Uterus (tissue), 4 donors: ENCODE measurements around the gene ONECUT1. TPM values are rescaled to one million over a fixed set of nuclear protein-coding genes. Genes with fewer than 3 reads are reported as not detected.

ENCODE experiments used
- DNase-seq, 2 donors: peaks; one replicate each; pipeline ENCODE4 v3.0.0-alpha.2; 2019 to 2020
- H3K27ac ChIP-seq, 2 donors: fragments of 200-600 bp; sonication (generic); 1 replicate in 1 of 2; 2 replicates in 1 of 2; pipeline ENCODE4 v1.5.1; 2016 to 2018
- H3K27me3 ChIP-seq, 2 donors: fragments of 200-600 bp; sonication (generic); one replicate each; pipeline ENCODE4 v1.5.1; 2018 to 2019; ENCODE audit warnings: control low read depth in 1 of 2
- H3K36me3 ChIP-seq, 2 donors: fragments of 200-600 bp; sonication (generic); one replicate each; pipeline ENCODE4 v1.5.1; 2019; ENCODE audit warnings: control low read depth in 1 of 2
- H3K4me1 ChIP-seq, 2 donors: fragments of 200-600 bp; sonication (generic); one replicate each; pipeline ENCODE4 v1.5.1; 2018 to 2019; ENCODE audit warnings: control low read depth in 1 of 2
- H3K4me3 ChIP-seq, 2 donors: fragments of 200-600 bp; sonication (generic); 1 replicate in 1 of 2; 2 replicates in 1 of 2; pipeline ENCODE4 v1.5.1; 2018 to 2019; ENCODE audit warnings: mild to moderate bottlenecking in 1 of 2
- H3K9me3 ChIP-seq, 2 donors: fragments of 200-600 bp; sonication (generic); one replicate each; pipeline ENCODE4 v1.5.1; 2019; ENCODE audit warnings: control low read depth in 1 of 2
- CTCF ChIP-seq, 4 experiments: fragments of 200-600 bp in 2 of 4; fragments of 450-650 bp in 2 of 4; sonication (generic) in 2 of 4; IDR thresholded peaks; one replicate each; pipeline ENCODE4 v1.5.1; 2016 to 2019; ENCODE audit warnings: antibody characterized with exemption in 4 of 4, mild to moderate bottlenecking in 2 of 4, moderate library complexity in 1 of 4
- POLR2A ChIP-seq, 2 donors: fragments of 450-650 bp; IDR thresholded peaks; one replicate each; pipeline ENCODE4 v1.6.1; 2016; ENCODE audit warnings: antibody characterized with exemption in 2 of 2, mild to moderate bottlenecking in 1 of 2, moderate library complexity in 1 of 2
- intact Hi-C: fragments of 100-400 bp; cut with DNase I; formaldehyde crosslinking; loops from one replicate; pipeline ENCODE4 v1.15.1; 2023; ENCODE audit warnings: low total_unique reads
- total RNA-seq, 4 donors: library from RNA; depleted of rRNA in 3 of 4; stranded (reverse); fragments of >200 nt in 3 of 4; gene quantifications; one replicate each; pipeline versions ENCODE4 v1.1.0 to v1.2.4, GENCODE V29; 2014 to 2023
- donor health status: DM: yes; HTN: yes; CAD: no.

ONECUT1 gene
- total RNA-seq, 4 donors from 2014 or later, result not detected

- Histone ChIP-seq H3K27ac (no peak overlapping the region), H3K36me3 (no peaks in the 10 kb centered on the region), H3K4me3 (no peak overlapping the region), H3K4me1 (no peaks in the 10 kb centered on the region), H3K9me3 (no peaks in the 10 kb centered on the region), H3K27me3 (peaks cover 0 to 3% of the 10 kb centered on the region in 2 donors)
- no peak for DNase-seq
- intact Hi-C loops, result no loop called here
- TF ChIP-seq POLR2A (IDR thresholded peaks at IDR 0.05) (no peak), CTCF (IDR thresholded peaks at IDR 0.05) (no peak)
Measured at GRCh38 chr15:52749258-52749657, 40.9 kb downstream of the ONECUT1 start.

- peaks cover 0 to 3% of the 10 kb centered on the region in 2 donors for H3K27me3 ChIP-seq
- H3K4me1 ChIP-seq, result no peaks in the 10 kb centered on the region
- no peak for DNase-seq
- H3K4me3 ChIP-seq, result no peak overlapping the region
- intact Hi-C loops, result no loop called here
- H3K36me3 ChIP-seq, result no peaks in the 10 kb centered on the region
- TF ChIP-seq POLR2A (IDR thresholded peaks at IDR 0.05), result no peak
- TF ChIP-seq CTCF (IDR thresholded peaks at IDR 0.05), result no peak
- no peaks in the 10 kb centered on the region for H3K9me3 ChIP-seq
- H3K27ac ChIP-seq, result no peak overlapping the region
Measured at GRCh38 chr15:52746162-52746757, 43.9 kb downstream of the ONECUT1 start.

- TF ChIP-seq CTCF (IDR thresholded peaks at IDR 0.05) (no peak), POLR2A (IDR thresholded peaks at IDR 0.05) (no peak)
- intact Hi-C loops, result no loop called here
- H3K9me3 ChIP-seq, result no peaks in the 10 kb centered on the region
- no peak overlapping the region for H3K27ac ChIP-seq
- peaks cover 0 to 3% of the 10 kb centered on the region in 2 donors for H3K27me3 ChIP-seq
- H3K4me3 ChIP-seq, result no peak overlapping the region
- no peak for DNase-seq
- no peaks in the 10 kb centered on the region for H3K4me1 ChIP-seq
- H3K36me3 ChIP-seq, result no peaks in the 10 kb centered on the region
Measured at GRCh38 chr15:52745326-52746161, 44.6 kb downstream of the ONECUT1 start.

GRCh38 chr15:52738311-52738710, 51.8 kb downstream of the ONECUT1 start:
- H3K27me3 ChIP-seq, result no peaks in the 10 kb centered on the region
- intact Hi-C loops, result loop anchor here (5.0 kb wide), 1 partner anchor 481 kb away; no protein-coding TSS in a partner anchor
- H3K9me3 ChIP-seq, result no peaks in the 10 kb centered on the region
- no peak for DNase-seq
- H3K4me3 ChIP-seq, result no peak overlapping the region
- no peaks in the 10 kb centered on the region for H3K36me3 ChIP-seq
- H3K27ac ChIP-seq, result no peak overlapping the region
- no peaks in the 10 kb centered on the region for H3K4me1 ChIP-seq
- TF ChIP-seq POLR2A (IDR thresholded peaks at IDR 0.05) (no peak), CTCF (IDR thresholded peaks at IDR 0.05) (no peak)

- Histone ChIP-seq H3K27ac (no peak overlapping the region), H3K4me1 (no peaks in the 10 kb centered on the region), H3K36me3 (no peaks in the 10 kb centered on the region), H3K9me3 (no peaks in the 10 kb centered on the region), H3K4me3 (no peak overlapping the region), H3K27me3 (no peaks in the 10 kb centered on the region)
- no peak for TF ChIP-seq CTCF (IDR thresholded peaks at IDR 0.05)
- no peak for TF ChIP-seq POLR2A (IDR thresholded peaks at IDR 0.05)
- DNase-seq, result no peak
- intact Hi-C loops, result loop anchor here (5.0 kb wide), 1 partner anchor 480 kb away; no protein-coding TSS in a partner anchor
Measured at GRCh38 chr15:52737720-52738119, 52.4 kb downstream of the ONECUT1 start.
